A172 (cell line): ENCODE results near the gene INAFM1. TPM values are rescaled to one million over a fixed set of nuclear protein-coding genes. Genes with fewer than 3 reads are reported as not detected.

Experiments used
- DNase-seq: peaks from one replicate; pipeline ENCODE4 v3.0.0-alpha.2; 2015; ENCODE audit warnings: low spot score
- total RNA-seq: library from RNA; depleted of rRNA; stranded (reverse); fragments of >200 nt; shearing (Covaris generic); gene quantifications from 2 replicates; pipeline ENCODE4 v1.2.3, GENCODE V29; 2014; rRNA removed

The INAFM1 gene
- 0.19 and 0.41 TPM in 2 replicates for total RNA-seq

DNA sequence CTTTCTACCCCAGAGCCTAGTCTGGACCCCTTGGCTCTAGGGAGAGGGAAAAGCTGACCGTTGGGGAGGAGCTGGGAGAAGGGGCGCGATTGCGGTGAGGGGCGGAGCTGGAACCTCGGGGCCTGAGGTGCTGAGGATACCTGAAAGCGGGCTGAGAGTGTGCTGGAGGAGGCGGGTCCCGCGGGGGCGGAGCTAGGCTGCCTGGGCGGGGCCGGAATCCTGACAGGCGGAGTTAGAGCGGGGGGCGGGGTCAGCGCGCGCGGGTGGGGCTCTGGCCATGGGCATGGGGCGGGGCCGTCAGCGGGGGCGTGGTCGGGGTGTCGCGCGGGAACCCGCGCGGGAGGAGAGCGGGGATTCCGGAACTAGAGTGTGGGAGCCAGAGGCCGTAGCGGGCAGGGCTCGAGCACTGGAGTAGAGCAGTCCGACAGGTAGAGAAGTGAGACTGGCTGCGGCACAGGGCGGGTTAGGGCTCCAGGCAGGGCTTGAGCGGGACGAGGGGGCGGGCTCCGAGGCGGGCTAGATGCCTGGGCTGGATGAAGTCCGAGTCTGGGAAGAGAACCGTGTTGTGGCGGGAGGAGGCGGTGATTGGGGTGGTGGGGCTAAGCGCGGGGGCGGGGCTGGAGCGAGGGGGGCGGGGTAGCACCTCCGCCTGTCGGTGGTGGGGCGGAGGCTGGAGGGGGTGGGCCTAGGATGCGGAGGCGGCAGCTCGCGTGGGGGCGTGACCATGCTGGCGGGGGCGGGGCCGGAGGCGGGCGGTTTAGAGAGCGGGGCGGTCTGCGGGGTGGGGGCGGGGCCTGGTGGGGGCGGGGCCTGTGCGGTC lies at the start of gene INAFM1:
Gene INAFM1 (plus strand): TSS at position 815 of the 820 bp plus-strand sequence. CDS start 35 bp downstream, outside the sequence.
- peak; percentile 65 for DNase-seq

DNA sequence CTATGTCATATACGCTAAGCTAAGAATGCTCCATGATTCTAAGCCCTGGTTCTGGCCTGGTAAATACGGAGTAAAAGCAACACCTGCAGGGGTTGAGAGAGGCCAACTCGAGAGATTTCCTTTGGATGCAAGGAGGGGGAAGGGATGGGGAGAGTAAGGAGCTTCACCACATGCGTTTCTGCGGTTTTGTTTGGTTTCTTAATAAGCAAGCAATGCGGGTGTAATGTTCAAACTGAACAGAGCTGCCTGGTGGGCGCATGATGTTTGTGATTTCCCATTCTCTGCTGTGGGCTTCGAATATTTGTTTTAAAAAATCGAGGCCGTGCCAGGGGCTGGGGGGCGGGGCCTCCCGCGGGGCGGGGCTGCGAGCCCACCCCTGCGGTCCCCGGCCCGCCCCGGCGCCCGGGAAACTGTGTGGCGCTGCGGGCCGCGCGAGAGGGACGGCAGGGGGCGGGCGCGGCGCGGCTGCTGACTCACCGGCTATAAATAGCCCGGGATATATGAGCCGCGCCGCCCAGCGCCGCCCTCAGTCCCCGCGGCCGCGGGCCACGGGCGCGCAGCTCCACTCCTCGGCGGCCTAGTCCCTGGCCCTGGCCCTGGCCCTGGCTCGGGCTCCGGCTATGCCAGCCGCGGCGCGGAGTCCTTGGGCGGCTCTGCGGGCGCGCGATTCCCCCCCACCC lies 48.8 kb upstream of the INAFM1 start:
- peak; percentile 57 for DNase-seq

DNA sequence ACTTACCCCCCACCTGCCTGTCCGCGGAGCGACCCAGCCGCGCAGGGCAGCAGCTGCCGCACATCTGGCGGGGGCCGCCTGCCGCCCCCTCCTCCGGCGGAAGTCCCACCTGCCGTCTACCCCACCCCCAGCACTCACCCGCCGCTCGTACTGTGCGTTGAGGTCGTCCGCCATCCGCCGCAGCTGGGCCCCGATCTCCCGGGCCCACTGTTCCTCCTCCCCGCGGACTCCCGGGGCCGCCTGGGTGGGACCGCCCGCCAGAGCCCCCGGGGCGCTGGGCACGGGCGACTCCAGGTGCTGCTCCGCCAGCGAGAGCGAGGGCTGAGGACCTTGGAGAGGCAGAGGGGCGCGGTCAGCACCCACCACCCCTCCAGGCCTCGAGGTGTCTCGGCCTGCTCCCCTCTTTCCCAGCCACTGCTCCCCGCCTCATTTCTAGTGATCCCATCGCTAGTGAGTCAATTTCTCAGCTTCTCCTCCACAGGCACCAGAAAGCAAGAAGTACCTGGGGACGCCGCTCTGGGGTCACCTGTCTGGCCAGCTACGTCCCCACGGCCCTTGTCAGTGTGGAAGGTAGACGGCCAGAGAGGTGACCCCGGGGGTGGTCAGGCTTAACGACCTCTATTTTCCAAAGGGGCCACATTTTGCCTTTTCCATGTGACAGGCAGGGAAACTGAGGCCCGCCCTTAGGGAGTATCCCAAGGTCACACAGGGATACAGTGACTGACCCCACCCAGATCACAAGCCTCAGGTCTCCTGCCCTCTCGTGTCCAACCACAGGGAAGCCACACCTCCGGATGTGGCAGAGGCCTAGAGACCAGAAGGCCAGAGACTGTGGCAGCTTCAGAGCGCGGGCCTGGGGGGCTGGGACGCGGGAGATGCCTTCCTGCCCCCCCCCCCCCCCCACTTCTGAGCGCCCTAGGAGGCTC lies 48.0 kb upstream of the INAFM1 start:
- peak; percentile 86 for DNase-seq

DNA sequence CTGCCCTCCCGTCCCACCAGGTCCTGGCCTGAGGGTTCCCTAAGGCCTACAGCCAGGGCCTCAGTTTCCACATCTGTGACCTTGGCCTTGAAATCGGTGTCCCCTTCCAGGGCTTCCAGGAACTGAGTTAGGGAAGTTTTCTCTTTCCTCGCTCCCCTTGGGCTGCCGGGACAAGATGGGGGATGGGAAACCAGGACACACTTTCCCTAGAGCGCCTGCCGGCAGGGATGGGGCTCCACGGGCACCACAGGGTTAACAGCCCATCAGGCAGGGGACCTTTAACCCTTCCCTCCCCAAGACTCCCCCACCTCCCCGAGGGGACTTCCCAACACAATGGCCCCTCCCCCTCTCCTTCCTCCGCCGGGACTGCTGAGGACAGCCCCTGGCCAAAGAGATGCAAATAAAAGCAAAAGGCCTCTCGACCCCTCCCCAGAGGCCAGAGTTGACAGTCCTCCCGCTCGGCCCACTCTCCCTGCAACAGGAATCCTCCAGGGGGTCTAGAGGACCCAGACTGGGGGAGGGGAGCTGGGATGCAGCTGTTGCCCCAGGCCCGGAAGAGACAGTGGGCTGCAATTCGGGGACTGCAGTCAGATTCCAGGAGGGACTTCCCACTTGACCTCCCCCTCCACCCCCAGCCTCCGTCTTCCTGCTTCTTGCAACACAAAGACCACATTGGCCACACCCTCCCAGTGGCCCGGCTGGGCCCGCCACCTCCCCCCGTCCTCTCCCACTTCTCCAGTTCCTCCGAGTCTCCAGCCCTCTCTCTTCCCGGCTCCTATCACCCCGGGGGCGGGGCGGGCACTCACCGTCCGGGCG lies 47.1 kb upstream of the INAFM1 start:
- DNase-seq, result peak; percentile 88

- DNase-seq, result peak; percentile 31
Measured at GRCh38 chr19:47228168-47228936, 46.3 kb upstream of the INAFM1 start.

DNA sequence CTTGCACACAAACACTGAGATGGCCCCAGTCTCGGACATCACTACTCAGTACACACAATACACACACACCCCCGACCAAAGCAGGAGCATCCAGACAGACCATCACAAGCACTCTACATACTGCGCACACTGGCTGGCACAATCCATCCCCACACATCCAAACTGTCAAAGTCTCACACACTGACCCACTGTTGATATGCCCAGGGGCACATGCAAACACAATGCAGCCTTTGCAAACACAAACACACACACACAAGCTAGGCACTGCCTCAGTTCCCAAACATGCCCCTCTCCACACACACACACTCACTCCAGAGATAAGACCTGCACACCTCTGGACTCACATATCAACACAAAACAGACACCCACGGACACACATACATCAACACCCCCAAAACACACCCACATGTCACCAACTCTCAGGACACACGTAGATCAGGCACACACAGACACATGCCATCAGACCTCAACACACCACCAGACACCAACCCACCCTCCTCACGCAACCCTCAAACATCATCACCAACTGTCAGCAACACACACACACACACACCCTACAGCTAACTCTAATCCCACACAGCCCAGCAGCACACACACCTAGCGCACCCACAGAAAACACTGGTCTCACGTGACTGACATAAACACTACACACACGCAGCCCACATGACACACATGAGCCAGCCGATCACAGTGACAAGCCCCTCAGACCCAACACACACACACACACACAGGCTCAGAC lies 45.6 kb upstream of the INAFM1 start:
- DNase-seq, result no peak

DNA sequence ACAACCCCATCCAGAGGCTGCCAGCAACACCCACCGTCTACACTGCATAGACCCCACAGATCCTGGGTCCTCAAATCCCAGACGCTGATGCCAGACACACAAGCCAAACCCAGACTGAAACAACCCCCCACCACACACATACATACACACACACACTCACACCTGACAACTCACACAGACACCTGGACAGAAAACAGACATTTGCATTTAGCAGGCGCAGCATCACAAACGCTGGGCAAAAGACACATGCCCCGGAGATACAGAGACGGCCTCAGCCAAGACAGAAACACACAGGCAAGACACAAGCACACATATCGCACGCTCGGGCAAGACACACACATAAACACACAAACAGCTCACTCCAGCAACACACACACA lies 45.0 kb upstream of the INAFM1 start:
- DNase-seq, result no peak

- no peak for DNase-seq
Measured at GRCh38 chr19:47230054-47230920, 44.4 kb upstream of the INAFM1 start.

DNA sequence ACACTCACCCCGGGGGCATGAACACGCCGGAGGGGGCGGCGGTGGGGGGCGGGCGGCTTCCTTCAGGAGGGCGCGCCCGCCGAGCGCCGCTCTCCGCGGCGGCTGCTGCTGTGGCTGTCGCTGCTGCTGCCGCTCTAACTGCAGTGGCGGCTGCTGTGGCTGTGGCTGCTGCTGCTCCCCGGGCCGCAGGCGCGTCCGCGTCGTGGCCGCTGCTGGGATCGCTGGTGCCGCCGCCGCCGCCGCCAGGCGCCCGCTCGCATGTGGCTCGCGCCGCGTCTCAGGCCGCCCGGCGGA lies 43.8 kb upstream of the INAFM1 start, which contains the start of gene BBC3:
Gene BBC3 (minus strand): TSS at position 279 of the 294 bp plus-strand sequence. CDS start 2,768 bp downstream, outside the sequence.
- no peak for DNase-seq

- DNase-seq, result peak; percentile 39
Measured at GRCh38 chr19:47231215-47232054, 43.2 kb upstream of the INAFM1 start.

DNA sequence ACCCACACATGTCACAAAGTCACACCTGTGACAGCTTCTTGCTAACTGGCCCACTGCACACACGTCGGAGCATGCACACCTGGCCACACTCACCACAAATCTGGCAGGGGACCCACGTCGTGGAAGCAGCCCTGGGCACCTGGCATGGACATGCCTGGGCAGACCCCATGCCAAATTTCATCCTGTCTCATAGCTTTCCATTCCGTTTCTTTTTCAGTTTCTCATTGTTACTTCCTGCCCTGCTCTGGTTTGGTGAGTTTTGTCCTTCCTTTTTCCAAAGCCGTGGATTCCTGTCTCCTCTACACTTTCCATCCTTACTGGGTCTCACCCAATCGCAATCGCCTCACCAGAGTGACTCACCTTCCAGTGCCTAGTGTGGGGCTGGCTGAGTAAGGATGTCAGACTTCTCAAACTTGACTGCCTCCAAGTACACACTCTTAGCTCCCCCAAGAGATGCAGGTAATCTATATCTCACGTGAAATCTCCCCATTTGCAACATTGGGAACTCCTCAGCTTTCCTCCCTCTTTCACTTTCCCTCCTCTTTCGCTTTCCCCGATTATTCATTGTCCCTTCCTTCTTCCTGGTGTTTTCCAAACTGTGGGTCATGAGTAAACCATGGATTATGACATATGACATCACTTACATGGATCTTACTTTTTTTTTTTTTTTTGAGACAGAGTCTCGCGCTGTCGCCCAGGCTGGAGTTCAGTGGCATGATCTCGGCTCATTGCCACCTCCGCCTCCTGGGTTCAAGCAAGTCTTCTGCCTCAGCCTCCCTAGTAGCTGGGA lies 42.1 kb upstream of the INAFM1 start:
- DNase-seq, result peak; percentile 58

- no peak for DNase-seq
Measured at GRCh38 chr19:47236072-47236675, 38.5 kb upstream of the INAFM1 start.

DNA sequence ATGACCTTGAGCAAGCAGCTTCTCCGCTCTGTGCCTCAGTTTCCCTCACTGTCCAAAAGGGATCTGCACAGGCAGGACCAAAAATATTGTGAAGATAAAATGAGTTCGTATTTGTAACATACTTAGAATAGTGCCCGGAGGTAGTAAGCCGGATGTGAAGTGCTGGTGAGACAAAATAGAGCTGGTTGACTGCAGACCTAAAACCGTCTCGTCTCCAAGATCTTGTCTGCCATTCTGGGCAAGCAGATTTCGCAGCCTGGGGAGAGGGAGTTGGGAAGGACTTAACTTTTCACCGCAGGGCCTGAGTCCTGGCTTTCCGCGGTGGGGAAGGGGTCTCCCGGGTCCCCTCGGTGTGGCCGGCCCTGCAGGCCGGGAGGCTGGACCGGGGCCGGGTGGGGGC lies 35.5 kb upstream of the INAFM1 start:
- no peak for DNase-seq

- DNase-seq, result no peak
Measured at GRCh38 chr19:47239610-47240296, 34.9 kb upstream of the INAFM1 start.

DNA sequence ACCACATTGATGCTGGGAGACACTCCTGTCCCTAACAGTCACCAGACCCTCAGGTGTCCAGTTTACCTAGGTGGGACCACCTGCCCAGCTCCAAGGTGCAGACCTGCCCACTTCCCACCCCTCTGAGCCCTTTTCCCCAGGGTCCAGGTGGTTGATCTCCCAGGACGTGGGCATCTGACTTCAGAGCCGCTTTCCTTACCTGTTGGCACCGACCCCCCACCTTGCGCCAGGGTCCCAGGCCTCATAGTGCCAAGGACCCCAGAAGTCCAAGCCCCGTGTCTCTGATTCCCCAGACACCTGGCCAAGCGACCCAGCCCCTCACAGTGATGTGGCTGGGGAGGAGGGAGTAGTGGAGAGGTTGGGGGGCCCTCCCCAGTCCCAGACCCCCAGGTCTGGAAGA lies 34.1 kb upstream of the INAFM1 start:
- DNase-seq, result no peak
